Trophoblast cell (in vitro differentiated cells and primary cell): ENCODE data around the gene MNX1.

Experiments used
- DNase-seq, 2 donors: peaks; one replicate each; pipeline ENCODE4 v3.0.0-alpha.2; 2016
- H2AFZ ChIP-seq: 2 replicates; pipeline ENCODE4 v1.6.1; 2013; ENCODE audit warnings: low read length, moderate library complexity, mild to moderate bottlenecking; ENCODE audit not compliant: insufficient read depth, poor library complexity
- H2AK5ac ChIP-seq: 2 replicates; pipeline ENCODE4 v1.6.1; 2013; ENCODE audit warnings: mild to moderate bottlenecking, low read length
- H2BK120ac ChIP-seq: 2 replicates; pipeline ENCODE4 v1.6.1; 2013; ENCODE audit warnings: low read length, mild to moderate bottlenecking, moderate library complexity; ENCODE audit not compliant: insufficient read depth, poor library complexity
- H2BK12ac ChIP-seq: 2 replicates; pipeline ENCODE4 v1.6.1; 2013; ENCODE audit warnings: mild to moderate bottlenecking, low read length, moderate library complexity
- H2BK5ac ChIP-seq: 2 replicates; pipeline ENCODE4 v1.6.1; 2013; ENCODE audit warnings: low read length, low read depth, moderate library complexity, mild to moderate bottlenecking; ENCODE audit not compliant: poor library complexity
- H3K14ac ChIP-seq: 2 replicates; pipeline ENCODE4 v1.6.1; 2013; ENCODE audit warnings: mild to moderate bottlenecking, low read length
- H3K18ac ChIP-seq: 2 replicates; pipeline ENCODE4 v1.6.1; 2013; ENCODE audit warnings: mild to moderate bottlenecking, low read length
- H3K23ac ChIP-seq: 2 replicates; pipeline ENCODE4 v1.6.1; 2013; ENCODE audit warnings: low read length
- H3K27ac ChIP-seq: 2 replicates; pipeline ENCODE4 v1.5.1; 2013; ENCODE audit warnings: low read depth, mild to moderate bottlenecking, inconsistent platforms, low read length, moderate library complexity
- H3K27me3 ChIP-seq: 2 replicates; pipeline ENCODE4 v1.6.1; 2013; ENCODE audit warnings: inconsistent platforms, mild to moderate bottlenecking, low read length, moderate library complexity; ENCODE audit not compliant: insufficient read depth
- H3K36me3 ChIP-seq, 2 experiments: 1 replicate in 1 of 2; 2 replicates in 1 of 2; pipeline ENCODE4 v1.6.1; 2013; ENCODE audit warnings: low read length in 2 of 2, mild to moderate bottlenecking in 2 of 2, moderate library complexity in 1 of 2; ENCODE audit not compliant: insufficient read depth in 2 of 2, control insufficient read depth in 1 of 2
- H3K4ac ChIP-seq: 2 replicates; pipeline ENCODE4 v1.6.1; 2013; ENCODE audit warnings: low read depth, mild to moderate bottlenecking, low read length, moderate library complexity
- H3K4me1 ChIP-seq, 2 experiments: 1 replicate in 1 of 2; 2 replicates in 1 of 2; pipeline ENCODE4 v1.6.1; 2013; ENCODE audit warnings: low read length in 2 of 2, mild to moderate bottlenecking in 2 of 2, moderate library complexity in 1 of 2; ENCODE audit not compliant: insufficient read depth in 2 of 2, control insufficient read depth in 1 of 2
- H3K4me2 ChIP-seq: 2 replicates; pipeline ENCODE4 v1.6.1; 2013; ENCODE audit warnings: inconsistent platforms, mild to moderate bottlenecking, low read length, moderate library complexity
- H3K4me3 ChIP-seq: 2 replicates; pipeline ENCODE4 v1.5.1; 2013; ENCODE audit warnings: mild to moderate bottlenecking, low read depth, low read length, inconsistent platforms
- H3K79me1 ChIP-seq: one replicate; pipeline ENCODE4 v1.6.1; 2013; ENCODE audit warnings: low read length
- H3K79me2 ChIP-seq: 2 replicates; pipeline ENCODE4 v1.6.1; 2013; ENCODE audit warnings: low read length, mild to moderate bottlenecking; ENCODE audit not compliant: control insufficient read depth, insufficient read depth, poor library complexity
- H3K9ac ChIP-seq: 2 replicates; pipeline ENCODE4 v1.6.1; 2013; ENCODE audit warnings: mild to moderate bottlenecking, low read length
- H3K9me3 ChIP-seq: 2 replicates; pipeline ENCODE4 v1.6.1; 2013; ENCODE audit warnings: low read depth, mild to moderate bottlenecking, control low read depth, inconsistent platforms, low read length; ENCODE audit not compliant: insufficient read depth
- H4K12ac ChIP-seq: 2 replicates; pipeline ENCODE4 v1.6.1; 2013; ENCODE audit warnings: low read depth, mild to moderate bottlenecking, low read length, moderate library complexity
- H4K8ac ChIP-seq: 2 replicates; pipeline ENCODE4 v1.6.1; 2013; ENCODE audit warnings: low read depth, mild to moderate bottlenecking, low read length, moderate library complexity
- H4K91ac ChIP-seq: one replicate; pipeline ENCODE4 v1.6.1; 2013; ENCODE audit warnings: low read depth, mild to moderate bottlenecking, low read length, moderate library complexity
- WGBS: extraction: QIAGEN DNeasy Blood & Tissue Kit; methylation state at CpG from one replicate; pipeline ENCODE4 v1.1.7; 2013; ENCODE audit warnings: missing lambda C conversion rate; ENCODE audit not compliant: insufficient read length, insufficient coverage; ENCODE audit errors: extremely low coverage; 5-methylcytosine and 5-hydroxymethylcytosine counted together

The MNX1 gene

GRCh38 chr7:156998988-156999957 is 11.2 kb downstream of the MNX1 start:
- Histone ChIP-seq H2BK5ac (no peak overlapping the region), H3K79me1 (no peaks in the 10 kb centered on the region), H2BK12ac (no peak overlapping the region), H2BK120ac (no peak overlapping the region), H3K4ac (no peak overlapping the region), H4K12ac (no peak overlapping the region), H2AFZ (no peak overlapping the region), H3K18ac (no peak overlapping the region), H3K36me3 (no peaks in the 10 kb centered on the region), H3K79me2 (no peaks in the 10 kb centered on the region), H3K23ac (peak overlapping the region; percentile 1), H3K4me2 (peak overlapping the region; percentile 53), H3K27me3 (peaks cover 60% of the 10 kb centered on the region), H4K8ac (no peak overlapping the region), H4K91ac (no peak overlapping the region), H3K4me3 (no peak overlapping the region), H3K9ac (no peak overlapping the region), H3K9me3 (peaks cover 5% of the 10 kb centered on the region), H3K4me1 (no peaks in the 10 kb centered on the region), H3K14ac (no peak overlapping the region), H3K27ac (no peak overlapping the region), H2AK5ac (no peak overlapping the region)
- DNase-seq = no peak
- no CpG with 5 or more reads among the region's 57 CpGs for WGBS

GRCh38 chr7:156994417-156994816 is 16.0 kb downstream of the MNX1 start:
- no peak overlapping the region for H2AK5ac ChIP-seq
- no CpG with 5 or more reads among the region's 8 CpGs for WGBS
- no peak overlapping the region for H3K14ac ChIP-seq
- H3K9me3 ChIP-seq = no peaks in the 10 kb centered on the region
- H3K79me2 ChIP-seq = no peaks in the 10 kb centered on the region
- no peak overlapping the region for H4K8ac ChIP-seq
- no peak overlapping the region for H3K27ac ChIP-seq
- H3K9ac ChIP-seq = no peak overlapping the region
- H4K91ac ChIP-seq = no peak overlapping the region
- H3K27me3 ChIP-seq = peaks cover 16% of the 10 kb centered on the region
- no peaks in the 10 kb centered on the region for H3K36me3 ChIP-seq
- H3K4me1 ChIP-seq = no peaks in the 10 kb centered on the region
- H2BK5ac ChIP-seq = no peak overlapping the region
- DNase-seq = no peak
- H3K23ac ChIP-seq = no peak overlapping the region
- H4K12ac ChIP-seq = no peak overlapping the region
- no peak overlapping the region for H2AFZ ChIP-seq
- no peak overlapping the region for H3K4me2 ChIP-seq
- no peak overlapping the region for H3K4me3 ChIP-seq
- H2BK120ac ChIP-seq = no peak overlapping the region
- no peak overlapping the region for H3K18ac ChIP-seq
- no peaks in the 10 kb centered on the region for H3K79me1 ChIP-seq
- no peak overlapping the region for H2BK12ac ChIP-seq
- H3K4ac ChIP-seq = no peak overlapping the region

DNA sequence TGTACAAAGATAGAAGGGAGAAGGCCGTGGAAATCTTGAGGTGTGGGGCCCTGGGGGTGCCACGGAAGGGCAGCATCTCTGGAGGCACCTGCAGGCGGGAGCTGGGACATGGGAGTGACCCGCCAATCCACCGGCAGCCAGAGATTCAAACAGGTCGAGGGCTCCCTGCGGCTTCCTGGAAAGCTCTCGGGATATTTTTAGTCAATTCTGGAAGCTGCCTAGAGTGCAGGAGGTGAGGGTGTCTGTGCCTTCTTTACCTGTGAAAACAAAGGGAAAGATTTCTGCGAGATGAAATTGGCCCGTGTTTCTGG is 16.6 kb downstream of the MNX1 start:
- no CpG with 5 or more reads among the region's 10 CpGs for WGBS
- H4K8ac ChIP-seq = no peak overlapping the region
- no peak overlapping the region for H3K23ac ChIP-seq
- H3K79me2 ChIP-seq = no peaks in the 10 kb centered on the region
- H2BK120ac ChIP-seq = no peak overlapping the region
- H2AFZ ChIP-seq = no peak overlapping the region
- H3K36me3 ChIP-seq = no peaks in the 10 kb centered on the region
- H3K4me3 ChIP-seq = no peak overlapping the region
- no peak overlapping the region for H3K14ac ChIP-seq
- H3K79me1 ChIP-seq = no peaks in the 10 kb centered on the region
- H2AK5ac ChIP-seq = no peak overlapping the region
- no peak overlapping the region for H2BK5ac ChIP-seq
- H3K4me1 ChIP-seq = no peaks in the 10 kb centered on the region
- no peak overlapping the region for H2BK12ac ChIP-seq
- no peak overlapping the region for H3K18ac ChIP-seq
- H3K9me3 ChIP-seq = no peaks in the 10 kb centered on the region
- no peak overlapping the region for H4K12ac ChIP-seq
- H3K4ac ChIP-seq = no peak overlapping the region
- no peak overlapping the region for H3K9ac ChIP-seq
- H3K27me3 ChIP-seq = peaks cover 11% of the 10 kb centered on the region
- no peak overlapping the region for H3K27ac ChIP-seq
- H4K91ac ChIP-seq = no peak overlapping the region
- no peak overlapping the region for H3K4me2 ChIP-seq
- no peak for DNase-seq

DNA sequence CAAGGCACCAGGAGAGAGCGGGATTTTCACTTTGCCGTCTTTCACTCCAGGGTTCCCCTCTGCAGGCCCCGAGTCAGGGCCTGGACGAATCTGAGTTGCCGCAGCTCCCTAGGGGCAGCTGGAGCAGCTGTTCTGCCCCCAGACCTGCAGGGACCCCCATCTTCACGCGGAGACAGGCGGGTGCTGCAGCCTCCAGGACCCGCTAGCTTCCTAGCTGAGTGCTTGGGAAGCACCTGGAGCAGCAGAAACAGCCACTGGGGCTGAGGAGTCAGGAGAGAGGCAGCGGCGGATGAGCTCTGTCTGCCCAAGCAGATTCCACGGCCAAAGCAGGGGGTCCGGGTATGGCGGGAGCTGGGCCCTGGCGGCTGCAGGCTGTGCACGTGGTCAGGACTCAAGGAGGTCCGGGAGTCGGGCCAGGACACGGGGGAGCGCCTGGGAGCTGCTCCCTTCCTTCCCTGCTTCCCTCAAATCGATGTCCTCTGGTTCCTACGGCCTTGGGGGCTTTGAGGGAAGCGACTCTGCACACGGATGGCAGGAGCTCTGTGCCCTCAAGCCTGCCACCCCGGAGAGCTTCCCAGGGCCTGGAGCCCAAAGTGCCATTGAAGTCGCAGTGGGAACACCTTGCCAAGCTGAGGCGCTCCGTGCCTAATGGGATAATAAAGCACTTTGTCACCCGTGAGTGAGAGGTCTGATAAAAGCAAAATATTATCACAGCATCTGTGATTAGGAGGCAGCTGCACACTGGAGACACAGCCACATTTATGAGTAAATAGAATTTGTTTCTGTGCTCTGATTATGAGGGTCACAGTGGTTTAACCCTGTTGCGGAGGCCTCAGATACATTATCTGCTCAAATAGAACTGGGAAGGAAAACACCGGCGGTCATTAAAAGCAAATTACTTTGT is 17.2 kb downstream of the MNX1 start:
- H3K4me2 ChIP-seq = no peak overlapping the region
- H3K27ac ChIP-seq = no peak overlapping the region
- H3K4me3 ChIP-seq = no peak overlapping the region
- H3K23ac ChIP-seq = no peak overlapping the region
- no peak overlapping the region for H2AK5ac ChIP-seq
- no peak overlapping the region for H3K18ac ChIP-seq
- H3K27me3 ChIP-seq = peaks cover 7% of the 10 kb centered on the region
- no peak overlapping the region for H2BK12ac ChIP-seq
- DNase-seq = no peak
- H3K36me3 ChIP-seq = no peaks in the 10 kb centered on the region
- no peaks in the 10 kb centered on the region for H3K79me2 ChIP-seq
- no peaks in the 10 kb centered on the region for H3K4me1 ChIP-seq
- H3K4ac ChIP-seq = no peak overlapping the region
- no peak overlapping the region for H3K9ac ChIP-seq
- no peak overlapping the region for H4K91ac ChIP-seq
- no peak overlapping the region for H4K8ac ChIP-seq
- no peaks in the 10 kb centered on the region for H3K79me1 ChIP-seq
- no CpG with 5 or more reads among the region's 32 CpGs for WGBS
- H2BK120ac ChIP-seq = no peak overlapping the region
- H2AFZ ChIP-seq = no peak overlapping the region
- no peaks in the 10 kb centered on the region for H3K9me3 ChIP-seq
- no peak overlapping the region for H3K14ac ChIP-seq
- no peak overlapping the region for H2BK5ac ChIP-seq
- H4K12ac ChIP-seq = no peak overlapping the region
